Measurements from ENCODE around the gene CYLD.

Gene CYLD

GRCh38 chr16:50741781-50742575 lies at the start of gene CYLD:
Gene CYLD, plus strand, starts transcription at chr16:50742086. Its CDS starts 7,613 bp downstream, at chr16:50749699.
- Histone ChIP-seq H3K27ac (peak within 1 kb of the TSS; percentile 29), H3K4me1 (peaks cover 5% of the 10 kb centered on the region)

GRCh38 chr16:50692644-50692998 lies 49.3 kb upstream of the CYLD start:
- no peak overlapping the region for H3K9ac ChIP-seq
- H2AFZ ChIP-seq: no peak overlapping the region
- H3K27ac ChIP-seq: no peak overlapping the region
- no peaks in the 10 kb centered on the region for H3K36me3 ChIP-seq (ENCODE audit: control insufficient read depth, insufficient read depth, low read length)
- H3K4me3 ChIP-seq (ENCODE audit: low read depth, low read length): no peak overlapping the region
- no peak for TF ChIP-seq CTCF (IDR thresholded peaks at IDR 0.05)
- H3K4me1 ChIP-seq: peaks cover 4% of the 10 kb centered on the region
- no peaks in the 10 kb centered on the region for H3K27me3 ChIP-seq (ENCODE audit: control insufficient read depth, insufficient read depth, low read length)
- no peaks in the 10 kb centered on the region for H3K9me3 ChIP-seq (ENCODE audit: control insufficient read depth, low read length)
- H3K79me2 ChIP-seq: no peaks in the 10 kb centered on the region
- H3K4me2 ChIP-seq (ENCODE audit: low read length): no peak overlapping the region

More at GRCh38 chr16:50741781-50742575, at the start of gene CYLD:
- H2AFZ ChIP-seq: peak within 1 kb of the TSS; percentile 60
- H3K9me3 ChIP-seq (ENCODE audit: control insufficient read depth, low read length): no peaks in the 10 kb centered on the region
- peak within 1 kb of the TSS; percentile 73 for H3K4me3 ChIP-seq (ENCODE audit: low read depth, low read length)
- H3K79me2 ChIP-seq: peaks cover 5% of the 10 kb centered on the region
- no peaks in the 10 kb centered on the region for H3K36me3 ChIP-seq (ENCODE audit: control insufficient read depth, insufficient read depth, low read length)
- no peak for TF ChIP-seq CTCF (IDR thresholded peaks at IDR 0.05)
- H3K9ac ChIP-seq: peak within 1 kb of the TSS; percentile 64
- H3K4me2 ChIP-seq (ENCODE audit: low read length): peak within 1 kb of the TSS; percentile 86
- H3K27me3 ChIP-seq (ENCODE audit: control insufficient read depth, insufficient read depth, low read length): no peaks in the 10 kb centered on the region

- Histone ChIP-seq H3K36me3 (ENCODE audit: control insufficient read depth, insufficient read depth, low read length) (no peaks in the 10 kb centered on the region), H3K4me2 (ENCODE audit: low read length) (peak within 1 kb of the TSS; percentile 57), H3K79me2 (no peaks in the 10 kb centered on the region), H3K27me3 (ENCODE audit: control insufficient read depth, insufficient read depth, low read length) (no peaks in the 10 kb centered on the region), H3K27ac (no peak within 1 kb of the TSS), H2AFZ (peak within 1 kb of the TSS; percentile 75), H3K9ac (no peak within 1 kb of the TSS), H3K4me3 (ENCODE audit: low read depth, low read length) (no peak within 1 kb of the TSS), H3K4me1 (peaks cover 8% of the 10 kb centered on the region), H3K9me3 (ENCODE audit: control insufficient read depth, low read length) (no peaks in the 10 kb centered on the region)
- TF ChIP-seq CTCF (IDR thresholded peaks at IDR 0.05): no peak
These were observed 48.7 kb upstream of the CYLD start, which contains the start of gene NOD2 for GRCh38 chr16:50692999-50693781. Gene NOD2, plus strand, starts transcription at chr16:50693606. Its CDS starts 5,890 bp downstream, at chr16:50699496.

- H3K9ac ChIP-seq: no peak overlapping the region
These were observed 47.7 kb upstream of the CYLD start for GRCh38 chr16:50694206-50694605.

More at GRCh38 chr16:50694206-50694605, 47.7 kb upstream of the CYLD start:
- no peaks in the 10 kb centered on the region for H3K79me2 ChIP-seq
- H3K27me3 ChIP-seq (ENCODE audit: control insufficient read depth, insufficient read depth, low read length): no peaks in the 10 kb centered on the region
- no peak overlapping the region for H2AFZ ChIP-seq
- H3K36me3 ChIP-seq (ENCODE audit: control insufficient read depth, insufficient read depth, low read length): no peaks in the 10 kb centered on the region
- no peaks in the 10 kb centered on the region for H3K9me3 ChIP-seq (ENCODE audit: control insufficient read depth, low read length)
- H3K4me2 ChIP-seq (ENCODE audit: low read length): no peak overlapping the region
- H3K4me3 ChIP-seq (ENCODE audit: low read depth, low read length): no peak overlapping the region
- H3K27ac ChIP-seq: no peak overlapping the region
- TF ChIP-seq CTCF (IDR thresholded peaks at IDR 0.05): no peak
- peaks cover 8% of the 10 kb centered on the region for H3K4me1 ChIP-seq

All from parathyroid adenoma (tissue), 2 donors.